GM18502 (cell line): ENCODE measurements around the gene MRFAP1L1.

ENCODE experiments used
- ATAC-seq: cut with Tn5 transposase; IDR thresholded peaks from one replicate; pipeline ENCODE4 v1.9.1; 2021; ENCODE audit warnings: mild to moderate bottlenecking; ENCODE audit not compliant: unreplicated experiment, poor library complexity

Gene MRFAP1L1

GRCh38 chr4:6672131-6672530, 37.5 kb downstream of the MRFAP1L1 start:
- ATAC-seq, result no peak

DNA sequence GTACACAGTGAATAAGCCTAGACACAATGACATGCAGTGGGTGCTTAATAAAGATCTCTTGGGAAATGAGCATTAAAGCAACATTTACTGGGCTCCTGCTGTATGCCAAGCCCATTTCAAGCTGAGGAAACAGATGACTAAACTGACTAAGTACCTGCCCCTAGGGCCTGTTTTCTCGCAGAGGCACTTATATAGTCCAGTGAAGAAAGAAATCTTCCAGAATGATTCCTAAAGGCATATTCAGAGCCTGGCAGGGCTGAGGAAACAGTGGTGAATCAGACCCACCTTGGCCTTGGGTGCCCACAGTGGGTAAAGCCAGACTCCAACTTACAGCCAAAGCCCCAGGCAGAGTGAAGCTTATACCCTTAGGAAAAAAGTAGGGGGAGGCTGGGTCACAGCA, 38.0 kb downstream of the MRFAP1L1 start:
- ATAC-seq, result no peak

DNA sequence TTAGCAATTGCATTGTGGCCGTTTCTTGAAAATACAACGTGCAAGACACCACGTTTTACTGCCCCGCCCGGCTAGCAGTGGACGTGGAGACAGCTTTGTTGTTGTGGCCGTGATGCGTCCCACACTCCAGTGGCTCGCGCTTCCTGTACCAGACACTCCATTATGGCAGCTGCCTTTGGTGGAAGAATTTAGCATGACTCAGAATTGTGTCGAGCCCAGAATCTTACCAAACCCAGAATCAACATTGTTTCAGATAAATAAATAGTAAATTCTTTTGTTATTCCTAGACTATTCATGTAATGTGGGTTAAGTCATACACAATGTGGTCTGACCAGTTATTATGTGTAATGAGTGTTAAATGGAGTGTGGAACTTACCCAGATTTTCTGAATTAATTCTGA, 41.3 kb downstream of the MRFAP1L1 start:
- no peak for ATAC-seq

GRCh38 chr4:6665320-6665654, 44.4 kb downstream of the MRFAP1L1 start:
- no peak for ATAC-seq

GRCh38 chr4:6663596-6664393, 45.9 kb downstream of the MRFAP1L1 start:
- no peak for ATAC-seq

- ATAC-seq, result no peak
These were observed 47.1 kb downstream of the MRFAP1L1 start for GRCh38 chr4:6662591-6662990.

- ATAC-seq, result no peak
These were observed 49.2 kb downstream of the MRFAP1L1 start for GRCh38 chr4:6660430-6660829.

DNA sequence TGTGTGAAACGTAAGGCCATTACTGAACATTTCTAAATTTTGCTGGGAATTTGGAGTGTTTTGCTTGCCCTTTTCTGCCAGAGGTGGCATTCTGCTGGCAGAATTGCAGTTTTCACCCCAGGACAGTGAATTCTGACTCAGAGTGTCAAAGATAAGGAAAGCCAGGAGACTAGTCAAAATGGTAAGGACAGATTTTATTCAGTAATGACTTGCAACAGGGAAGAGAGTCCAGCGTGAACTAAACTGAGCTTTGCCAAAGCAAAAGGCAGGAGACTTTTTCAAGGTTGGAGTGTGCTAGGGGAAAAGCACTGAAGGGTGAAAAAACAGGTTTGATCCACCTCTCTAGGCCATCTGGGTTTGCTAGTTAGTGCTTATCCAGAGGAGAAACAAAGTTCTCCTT, 49.8 kb downstream of the MRFAP1L1 start:
- ATAC-seq, result no peak

DNA sequence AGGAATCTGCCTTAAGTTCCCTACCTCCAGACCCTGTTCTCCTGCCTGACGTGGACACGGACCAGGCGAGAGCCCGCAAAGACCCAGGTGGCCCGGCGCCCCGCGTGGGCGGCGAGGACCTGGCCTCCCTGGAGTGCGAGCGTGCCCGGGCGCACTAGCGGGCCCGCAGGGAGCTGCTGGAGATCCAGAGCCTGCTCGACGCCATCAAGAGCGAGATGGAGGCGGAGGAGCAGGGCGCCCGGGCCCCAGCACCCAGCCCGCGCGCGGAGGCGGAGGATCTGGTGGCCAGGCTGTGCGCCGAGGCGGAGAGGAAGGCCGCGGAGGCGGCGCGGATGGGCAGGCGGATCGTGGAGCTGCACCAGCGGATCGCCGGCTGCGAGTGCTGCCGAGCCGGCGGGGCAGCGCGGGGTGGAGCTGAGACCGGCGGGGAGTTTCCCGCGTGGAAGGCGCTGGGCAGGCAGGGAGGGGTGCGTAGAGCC, 51.0 kb downstream of the MRFAP1L1 start:
- no peak for ATAC-seq

GRCh38 chr4:6658209-6658595, 51.5 kb downstream of the MRFAP1L1 start:
- ATAC-seq, result no peak
